ENCODE measurements around the gene TDRD9. TPM values are rescaled to one million over a fixed set of nuclear protein-coding genes. Genes with fewer than 3 reads are reported as not detected.
A peak's percentile ranks its signal among the peaks of the same experiment; 100 is the strongest.
"Not testable (repeated sequence)": the region's sequence is repeated elsewhere in the genome, so short reads cannot be mapped to it uniquely, and the experiment has no call there.

Gene TDRD9
- total RNA-seq, 2 donors from 2014 or later: 1.6 to 4.6 TPM

- H3K9me3 Mint-ChIP-seq; H3K27ac Mint-ChIP-seq; ATAC-seq (replicated peaks in 1 of 2); H3K36me3 Mint-ChIP-seq (ENCODE audit: insufficient read depth in 2 of 2); DNase-seq: not testable (repeated sequence)
- Mint-ChIP-seq H3K4me1 (ENCODE audit: low read depth) (peaks cover 18% of the 10 kb centered on the region), H3K27me3 (ENCODE audit: low read depth) (peaks cover 15% of the 10 kb centered on the region), H3K4me3 (peak overlapping the region; percentile 86 to 91)
Measured at GRCh38 chr14:103921855-103922200, 6.4 kb upstream of the TDRD9 start.

GRCh38 chr14:103923863-103924262 lies 4.4 kb upstream of the TDRD9 start:
- H3K36me3 Mint-ChIP-seq (ENCODE audit: insufficient read depth in 2 of 2): no peaks in the 10 kb centered on the region
- H3K27me3 Mint-ChIP-seq (ENCODE audit: low read depth): peaks cover 15% of the 10 kb centered on the region
- ATAC-seq (replicated peaks in 1 of 2) (no peak), DNase-seq (no peak)
- H3K9me3 Mint-ChIP-seq: no peaks in the 10 kb centered on the region
- H3K4me3 Mint-ChIP-seq: no peak overlapping the region
- H3K4me1 Mint-ChIP-seq (ENCODE audit: low read depth): peaks cover 17% of the 10 kb centered on the region
- H3K27ac Mint-ChIP-seq: no peak overlapping the region

GRCh38 chr14:103925316-103925715 lies 2.9 kb upstream of the TDRD9 start:
- Mint-ChIP-seq H3K4me3 (no peak overlapping the region), H3K27me3 (ENCODE audit: low read depth) (peaks cover 15% of the 10 kb centered on the region), H3K4me1 (ENCODE audit: low read depth) (peaks cover 6% of the 10 kb centered on the region), H3K27ac (no peak overlapping the region), H3K9me3 (no peaks in the 10 kb centered on the region), H3K36me3 (ENCODE audit: insufficient read depth in 2 of 2) (no peaks in the 10 kb centered on the region)
- ATAC-seq (replicated peaks in 1 of 2): no peak
- DNase-seq: no peak

- H3K27me3 Mint-ChIP-seq (ENCODE audit: low read depth): peaks cover 15% of the 10 kb centered on the region
- H3K4me3 Mint-ChIP-seq: no peak overlapping the region
- H3K9me3 Mint-ChIP-seq: no peaks in the 10 kb centered on the region
- H3K27ac Mint-ChIP-seq: no peak overlapping the region
- H3K36me3 Mint-ChIP-seq (ENCODE audit: insufficient read depth in 2 of 2): no peaks in the 10 kb centered on the region
- DNase-seq: no peak
- ATAC-seq (replicated peaks in 1 of 2): no peak
- no peaks in the 10 kb centered on the region for H3K4me1 Mint-ChIP-seq (ENCODE audit: low read depth)
Measured at GRCh38 chr14:103927566-103927965, 690 bp upstream of the TDRD9 start.

- Mint-ChIP-seq H3K4me3 (no peak overlapping the region), H3K27ac (no peak overlapping the region), H3K36me3 (ENCODE audit: insufficient read depth in 2 of 2) (no peaks in the 10 kb centered on the region), H3K27me3 (ENCODE audit: low read depth) (no peaks in the 10 kb centered on the region), H3K9me3 (no peaks in the 10 kb centered on the region), H3K4me1 (ENCODE audit: low read depth) (peaks cover 4% of the 10 kb centered on the region)
- DNase-seq: no peak
- no peak for ATAC-seq (replicated peaks in 1 of 2)
Measured at GRCh38 chr14:103930051-103930604, 1.9 kb downstream of the TDRD9 start.

GRCh38 chr14:103931422-103931821 lies 3.2 kb downstream of the TDRD9 start:
- no peaks in the 10 kb centered on the region for H3K9me3 Mint-ChIP-seq
- peaks cover 4% of the 10 kb centered on the region for H3K4me1 Mint-ChIP-seq (ENCODE audit: low read depth)
- ATAC-seq (replicated peaks in 1 of 2) (peak; percentile 78 to 85), DNase-seq (peak in 1 of 2 donors; percentile 18)
- H3K27ac Mint-ChIP-seq: peak overlapping the region; percentile 77
- H3K4me3 Mint-ChIP-seq: peak overlapping the region in 1 of 2 donors; percentile 54
- no peaks in the 10 kb centered on the region for H3K36me3 Mint-ChIP-seq (ENCODE audit: insufficient read depth in 2 of 2)
- H3K27me3 Mint-ChIP-seq (ENCODE audit: low read depth): no peaks in the 10 kb centered on the region

- Mint-ChIP-seq H3K36me3 (ENCODE audit: insufficient read depth in 2 of 2) (no peaks in the 10 kb centered on the region), H3K9me3 (no peaks in the 10 kb centered on the region), H3K27me3 (ENCODE audit: low read depth) (no peaks in the 10 kb centered on the region), H3K4me3 (no peak overlapping the region), H3K4me1 (ENCODE audit: low read depth) (peaks cover 4% of the 10 kb centered on the region), H3K27ac (no peak overlapping the region)
- ATAC-seq (replicated peaks in 1 of 2) (no peak), DNase-seq (no peak)
Measured at GRCh38 chr14:103932791-103933490, 4.7 kb downstream of the TDRD9 start.

GRCh38 chr14:103935102-103935501 lies 6.8 kb downstream of the TDRD9 start:
- Mint-ChIP-seq H3K4me3 (no peak overlapping the region), H3K9me3 (no peaks in the 10 kb centered on the region), H3K27ac (no peak overlapping the region), H3K36me3 (ENCODE audit: insufficient read depth in 2 of 2) (no peaks in the 10 kb centered on the region), H3K27me3 (ENCODE audit: low read depth) (no peaks in the 10 kb centered on the region), H3K4me1 (ENCODE audit: low read depth) (peaks cover 4% of the 10 kb centered on the region)
- ATAC-seq (replicated peaks in 1 of 2): no peak
- DNase-seq: no peak

GRCh38 chr14:103941462-103941861 lies 13.2 kb downstream of the TDRD9 start:
- Mint-ChIP-seq H3K27ac (no peak overlapping the region), H3K36me3 (ENCODE audit: insufficient read depth in 2 of 2) (no peaks in the 10 kb centered on the region), H3K4me3 (no peak overlapping the region), H3K27me3 (ENCODE audit: low read depth) (peaks cover 38% of the 10 kb centered on the region), H3K4me1 (ENCODE audit: low read depth) (no peaks in the 10 kb centered on the region), H3K9me3 (no peaks in the 10 kb centered on the region)
- DNase-seq: no peak
- ATAC-seq (replicated peaks in 1 of 2): no peak

GRCh38 chr14:103941973-103942736 lies 13.9 kb downstream of the TDRD9 start, which contains the start of gene RD3L:
TSS of gene RD3L (minus strand) at chr14:103942529. CDS start at chr14:103941695, 834 bp downstream.
- Mint-ChIP-seq H3K36me3 (ENCODE audit: insufficient read depth in 2 of 2) (no peaks in the 10 kb centered on the region), H3K27ac (no peak within 1 kb of the TSS), H3K9me3 (no peaks in the 10 kb centered on the region), H3K4me3 (no peak within 1 kb of the TSS), H3K4me1 (ENCODE audit: low read depth) (no peaks in the 10 kb centered on the region), H3K27me3 (ENCODE audit: low read depth) (peaks cover 45% of the 10 kb centered on the region)
- no peak for DNase-seq
- ATAC-seq (replicated peaks in 1 of 2): no peak

- Mint-ChIP-seq H3K27ac (no peak overlapping the region), H3K4me3 (no peak overlapping the region), H3K4me1 (ENCODE audit: low read depth) (no peaks in the 10 kb centered on the region), H3K9me3 (no peaks in the 10 kb centered on the region), H3K27me3 (ENCODE audit: low read depth) (peaks cover 46% of the 10 kb centered on the region), H3K36me3 (ENCODE audit: insufficient read depth in 2 of 2) (no peaks in the 10 kb centered on the region)
- ATAC-seq (replicated peaks in 1 of 2) (no peak), DNase-seq (no peak)
Measured at GRCh38 chr14:103943673-103944072, 15.4 kb downstream of the TDRD9 start.

GRCh38 chr14:103946975-103947374 lies 18.7 kb downstream of the TDRD9 start:
- H3K27ac Mint-ChIP-seq: no peak overlapping the region
- H3K27me3 Mint-ChIP-seq (ENCODE audit: low read depth): peaks cover 38% of the 10 kb centered on the region
- ATAC-seq (replicated peaks in 1 of 2) (no peak), DNase-seq (no peak)
- H3K4me1 Mint-ChIP-seq (ENCODE audit: low read depth): no peaks in the 10 kb centered on the region
- no peak overlapping the region for H3K4me3 Mint-ChIP-seq
- H3K36me3 Mint-ChIP-seq (ENCODE audit: insufficient read depth in 2 of 2): no peaks in the 10 kb centered on the region
- no peaks in the 10 kb centered on the region for H3K9me3 Mint-ChIP-seq

- no peak overlapping the region for H3K27ac Mint-ChIP-seq
- no peak for ATAC-seq (replicated peaks in 1 of 2)
- H3K27me3 Mint-ChIP-seq (ENCODE audit: low read depth): peaks cover 39% of the 10 kb centered on the region
- H3K9me3 Mint-ChIP-seq: no peaks in the 10 kb centered on the region
- no peaks in the 10 kb centered on the region for H3K4me1 Mint-ChIP-seq (ENCODE audit: low read depth)
- H3K36me3 Mint-ChIP-seq (ENCODE audit: insufficient read depth in 2 of 2): no peaks in the 10 kb centered on the region
- no peak for DNase-seq
- no peak overlapping the region for H3K4me3 Mint-ChIP-seq
Measured at GRCh38 chr14:103948442-103948841, 20.2 kb downstream of the TDRD9 start.
